OCI-LY1 (cell line): ENCODE data around the gene LRFN2.

Source experiments
- CTCF ChIP-seq: fragments of 200-600 bp; sonication (generic), shearing (Covaris generic); IDR thresholded peaks from 2 replicates; pipeline ENCODE4 v1.5.1; 2017; ENCODE audit warnings: mild to moderate bottlenecking, antibody characterized with exemption, low read length, moderate library complexity, mixed read lengths
- EZH2 ChIP-seq: fragments of 200-600 bp; sonication (generic), shearing (Covaris generic); IDR thresholded peaks from 2 replicates; pipeline ENCODE4 v1.8.0; 2017; ENCODE audit warnings: borderline replicate concordance, mixed run types, mild to moderate bottlenecking, antibody characterized with exemption, low read length, moderate library complexity, mixed read lengths

- TF ChIP-seq CTCF = peak; percentile 72
- TF ChIP-seq EZH2 = no peak
These were observed 36.7 kb downstream of the LRFN2 start for GRCh38 chr6:40550202-40551101.
